Measurements from ENCODE around the gene PAAF1. TPM values are rescaled to one million over a fixed set of nuclear protein-coding genes. Genes with fewer than 3 reads are reported as not detected.
A peak's percentile ranks its signal among the peaks of the same experiment; 100 is the strongest.

Gene PAAF1
- total RNA-seq, 4 donors from 2014 or later = 2.2 to 11.8 (median 4.4) TPM

DNA sequence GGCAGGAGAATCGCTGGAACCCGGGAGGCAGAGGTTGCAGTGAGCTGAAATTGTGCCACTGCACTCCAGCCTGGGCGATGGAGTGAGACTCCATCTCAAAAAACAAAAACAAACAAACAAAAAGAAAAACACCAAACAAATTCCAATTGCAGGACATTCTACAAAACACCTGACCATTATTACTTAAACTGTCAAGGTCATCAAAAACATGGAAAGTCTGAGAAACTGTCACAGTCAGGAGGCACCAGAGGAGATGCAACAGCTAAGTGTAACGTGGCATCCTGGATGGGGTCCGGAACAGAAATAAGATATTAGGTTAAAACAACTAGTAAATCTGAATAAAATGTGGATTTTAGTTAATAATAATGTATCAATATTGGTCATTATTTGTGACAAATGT lies 73.1 kb downstream of the PAAF1 start:
- in situ Hi-C loops (cut with MboI; ENCODE audit: low sequenced_read_pairs in 4 of 4) = no loop called here
- H3K4me1 ChIP-seq = no peaks in the 10 kb centered on the region

GRCh38 chr11:73950869-73951710 lies 74.3 kb downstream of the PAAF1 start, which contains the start of gene DNAJB13:
Gene DNAJB13 (plus strand): TSS chr11:73951026. CDS start chr11:73951070, 44 bp downstream.
- Histone ChIP-seq H3K4me1 (no peaks in the 10 kb centered on the region), H3K9me3 (no peaks in the 10 kb centered on the region), H3K27me3 (no peaks in the 10 kb centered on the region), H3K36me3 (no peaks in the 10 kb centered on the region), H3K27ac (no peak within 1 kb of the TSS), H3K4me3 (no peak within 1 kb of the TSS)
- peak in 1 of 2 donors; percentile 55 for ATAC-seq
- in situ Hi-C loops (cut with MboI; ENCODE audit: low sequenced_read_pairs in 4 of 4) (no loop called here), intact Hi-C loops (cut with DNase I; ENCODE audit: low total_unique reads) (loop anchor here (10.0 kb wide), 1 partner anchor 524 kb away; no protein-coding TSS in a partner anchor)
- TF ChIP-seq POLR2A (IDR thresholded peaks at IDR 0.05) = no peak
- no peak for TF ChIP-seq CTCF (IDR thresholded peaks at IDR 0.05 in 4 of 5, conservative IDR thresholded peaks at IDR 0.05 in 1 of 5)
- DNase-seq = no peak

More for the DNA sequence above, 73.1 kb downstream of the PAAF1 start:
- Histone ChIP-seq H3K36me3 (no peaks in the 10 kb centered on the region), H3K27ac (no peak overlapping the region), H3K9me3 (no peaks in the 10 kb centered on the region), H3K4me3 (no peak overlapping the region), H3K27me3 (no peaks in the 10 kb centered on the region)
- TF ChIP-seq CTCF (IDR thresholded peaks at IDR 0.05 in 4 of 5, conservative IDR thresholded peaks at IDR 0.05 in 1 of 5) (no peak), POLR2A (IDR thresholded peaks at IDR 0.05) (no peak)
- intact Hi-C loops (cut with DNase I; ENCODE audit: low total_unique reads) = loop anchor here (10.0 kb wide), 1 partner anchor 525 kb away; no protein-coding TSS in a partner anchor
- DNase-seq = no peak
- ATAC-seq = no peak

DNA sequence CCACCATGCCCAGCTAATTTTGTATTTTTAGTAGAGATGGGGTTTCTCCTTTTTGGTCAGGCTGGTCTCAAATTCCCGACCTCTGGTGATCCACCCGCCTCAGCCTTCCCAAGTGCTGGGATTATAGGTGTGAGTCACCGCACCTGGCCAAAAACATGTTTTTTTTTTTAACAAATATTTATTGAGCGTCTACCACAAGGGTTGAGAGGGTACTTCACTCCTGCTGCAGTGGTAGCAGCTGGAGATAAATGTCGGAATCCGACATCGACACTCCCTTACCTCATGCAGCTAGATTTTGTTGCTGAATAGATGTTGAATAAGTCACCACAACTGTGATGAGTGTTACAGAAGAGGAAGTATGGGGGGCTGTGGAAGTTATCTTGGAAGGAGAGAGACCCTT lies 75.0 kb downstream of the PAAF1 start:
- intact Hi-C loops (cut with DNase I; ENCODE audit: low total_unique reads) (loop anchor here (10.0 kb wide), 1 partner anchor 523 kb away; no protein-coding TSS in a partner anchor), in situ Hi-C loops (cut with MboI; ENCODE audit: low sequenced_read_pairs in 4 of 4) (no loop called here)
- no peak overlapping the region for H3K4me3 ChIP-seq
- ATAC-seq (no peak), DNase-seq (no peak)
- TF ChIP-seq CTCF (IDR thresholded peaks at IDR 0.05 in 4 of 5, conservative IDR thresholded peaks at IDR 0.05 in 1 of 5) (no peak), POLR2A (IDR thresholded peaks at IDR 0.05) (no peak)
- no peak overlapping the region for H3K27ac ChIP-seq
- no peaks in the 10 kb centered on the region for H3K4me1 ChIP-seq
- H3K36me3 ChIP-seq = no peaks in the 10 kb centered on the region
- no peaks in the 10 kb centered on the region for H3K9me3 ChIP-seq
- no peaks in the 10 kb centered on the region for H3K27me3 ChIP-seq

DNA sequence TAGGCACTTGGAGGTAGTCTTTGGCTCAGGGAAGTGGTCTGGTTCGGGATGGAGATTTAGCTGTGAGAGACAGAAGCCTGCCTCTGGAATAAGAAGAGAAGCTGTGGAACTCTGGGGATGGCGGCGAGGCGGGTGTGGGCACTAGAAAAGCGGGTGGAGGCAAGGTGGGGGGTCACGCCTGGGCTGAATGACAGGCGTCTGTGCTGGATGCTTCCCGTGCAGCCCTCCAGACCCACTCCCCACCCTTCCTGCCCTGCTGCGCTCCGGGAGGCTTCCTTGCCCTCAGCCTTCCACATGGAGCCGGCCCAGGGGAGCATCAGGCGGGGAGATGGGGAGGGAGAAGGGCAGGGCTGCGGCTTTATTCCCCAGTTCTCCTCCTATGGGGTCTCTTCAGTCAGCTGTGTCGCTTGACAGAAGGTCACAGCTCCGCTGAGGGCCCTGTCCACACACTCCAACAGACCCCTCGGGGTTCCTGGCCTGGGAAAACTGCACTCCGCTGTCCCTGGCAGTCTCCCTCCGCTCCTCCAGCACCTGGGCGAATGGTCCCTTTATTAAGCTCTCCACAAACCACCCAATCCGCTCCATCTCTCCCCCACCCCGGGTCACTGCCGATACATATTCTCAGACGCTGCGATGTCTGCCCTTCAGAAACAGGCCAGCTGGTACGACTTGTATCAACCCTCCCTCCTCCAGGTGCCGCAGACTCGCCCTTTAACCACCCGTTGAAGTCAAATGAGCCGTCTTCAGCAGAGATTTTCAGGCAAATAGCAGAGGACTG lies 80.3 kb downstream of the PAAF1 start:
- no peaks in the 10 kb centered on the region for H3K4me1 ChIP-seq
- no peak for TF ChIP-seq POLR2A (IDR thresholded peaks at IDR 0.05)
- TF ChIP-seq CTCF (IDR thresholded peaks at IDR 0.05 in 4 of 5, conservative IDR thresholded peaks at IDR 0.05 in 1 of 5) = no peak
- intact Hi-C loops (cut with DNase I; ENCODE audit: low total_unique reads) (loop anchor here (10.0 kb wide), 1 partner anchor 518 kb away; no protein-coding TSS in a partner anchor), in situ Hi-C loops (cut with MboI; ENCODE audit: low sequenced_read_pairs in 4 of 4) (no loop called here)
- no peak overlapping the region for H3K4me3 ChIP-seq
- no peak overlapping the region for H3K27ac ChIP-seq
- ATAC-seq (no peak), DNase-seq (no peak)
- no peaks in the 10 kb centered on the region for H3K36me3 ChIP-seq
- peaks cover 0 to 2% (median 0%) of the 10 kb centered on the region in 3 donors for H3K27me3 ChIP-seq
- H3K9me3 ChIP-seq = no peaks in the 10 kb centered on the region
